Activated CD4-positive, alpha-beta T cell treated with anti-CD3 and anti-CD28 coated beads for 24 hours (primary cell): ENCODE measurements around the gene AKAP11.
A peak's percentile ranks its signal among the peaks of the same experiment; 100 is the strongest.
"Not testable (repeated sequence)": the region's sequence is repeated elsewhere in the genome, so short reads cannot be mapped to it uniquely, and the experiment has no call there.

ENCODE experiments used
- DNase-seq, 2 donors: peaks; one replicate each; pipeline ENCODE4 v3.0.0-alpha.2; 2020; ENCODE audit warnings: low read depth in 2 of 2

Gene AKAP11, protein sequence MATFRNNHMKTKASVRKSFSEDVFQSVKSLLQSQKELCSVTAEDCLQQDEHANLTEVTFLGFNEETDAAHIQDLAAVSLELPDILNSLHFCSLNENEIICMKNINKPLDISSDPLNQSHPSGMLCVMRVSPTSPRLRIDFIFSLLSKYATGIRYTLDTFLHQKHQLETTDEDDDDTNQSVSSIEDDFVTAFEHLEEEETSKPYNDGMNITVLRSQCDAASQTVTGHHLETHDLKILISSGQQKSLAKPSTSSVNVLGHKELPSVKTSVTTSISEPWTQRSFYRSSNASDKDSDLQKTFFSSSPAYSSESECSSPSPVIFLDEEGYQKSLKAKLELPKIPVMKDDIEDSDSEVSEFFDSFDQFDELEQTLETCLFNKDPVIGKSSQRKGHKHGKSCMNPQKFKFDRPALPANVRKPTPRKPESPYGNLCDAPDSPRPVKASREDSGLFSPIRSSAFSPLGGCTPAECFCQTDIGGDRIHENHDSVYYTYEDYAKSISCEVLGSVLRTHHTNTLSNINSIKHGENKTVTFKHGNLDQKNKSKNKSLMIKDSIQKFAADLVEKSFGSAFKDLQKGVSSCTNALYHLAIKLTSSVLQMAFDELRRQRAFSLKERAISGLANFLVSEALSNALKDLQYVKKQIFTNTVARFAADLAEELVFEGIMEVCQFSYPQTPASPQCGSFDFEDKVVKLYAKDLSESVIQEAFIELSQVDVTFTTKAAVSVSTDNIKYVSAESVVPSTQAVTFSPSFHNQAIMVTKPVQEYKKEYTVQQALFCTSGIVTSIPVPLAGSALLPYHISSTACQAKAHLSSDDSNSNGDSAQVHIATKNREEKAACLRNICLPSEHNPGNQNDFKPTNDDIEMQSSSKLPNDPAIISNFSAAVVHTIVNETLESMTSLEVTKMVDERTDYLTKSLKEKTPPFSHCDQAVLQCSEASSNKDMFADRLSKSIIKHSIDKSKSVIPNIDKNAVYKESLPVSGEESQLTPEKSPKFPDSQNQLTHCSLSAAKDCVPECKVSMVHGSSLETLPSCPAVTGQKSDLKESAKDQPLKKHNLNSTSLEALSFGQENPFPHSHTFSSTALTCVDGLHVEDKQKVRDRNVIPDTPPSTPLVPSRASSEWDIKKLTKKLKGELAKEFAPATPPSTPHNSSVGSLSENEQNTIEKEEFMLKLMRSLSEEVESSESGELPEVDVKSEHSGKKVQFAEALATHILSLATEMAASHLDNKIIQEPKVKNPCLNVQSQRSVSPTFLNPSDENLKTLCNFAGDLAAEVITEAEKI (N-terminal part only)

DNA sequence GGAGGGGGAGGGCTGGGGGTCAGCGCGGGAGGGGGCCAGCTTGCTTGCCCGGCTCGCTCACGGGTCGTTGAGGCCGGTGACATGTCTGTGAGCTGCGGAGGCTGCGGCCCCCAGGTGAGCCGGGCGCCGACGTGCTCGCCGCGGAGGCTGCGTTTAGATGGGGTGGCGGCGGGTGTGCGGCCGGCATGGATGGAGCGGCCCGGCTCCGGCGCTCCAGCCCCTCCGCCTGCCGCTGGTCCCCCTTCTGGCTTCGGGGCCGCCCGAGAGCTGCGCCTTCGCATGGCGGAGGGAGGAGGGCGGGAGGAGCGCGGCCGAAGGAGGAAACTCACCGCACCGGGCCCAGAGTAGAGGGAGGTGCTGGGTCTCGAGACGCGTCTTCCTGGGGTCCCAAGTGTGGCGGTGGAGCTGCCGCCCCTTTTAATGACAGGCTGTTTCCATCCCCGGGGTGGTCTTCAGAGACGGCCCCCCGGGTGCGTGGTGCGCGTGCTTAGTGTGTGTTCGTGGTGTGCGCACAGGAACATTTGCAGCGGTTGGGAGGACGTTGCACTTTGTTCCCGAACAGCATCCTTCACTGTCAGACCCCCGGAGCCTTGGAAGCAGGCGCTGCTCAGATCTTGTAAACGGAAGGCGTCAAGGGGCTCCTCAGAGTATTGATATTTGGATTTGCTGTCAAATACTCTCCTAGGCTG lies at the start of gene AKAP11:
Gene AKAP11, plus strand, starts transcription at position 38 of the 689 bp plus-strand sequence. CDS start 14,197 bp downstream, outside the sequence.
- peak; percentile 7 to 31 for DNase-seq

DNA sequence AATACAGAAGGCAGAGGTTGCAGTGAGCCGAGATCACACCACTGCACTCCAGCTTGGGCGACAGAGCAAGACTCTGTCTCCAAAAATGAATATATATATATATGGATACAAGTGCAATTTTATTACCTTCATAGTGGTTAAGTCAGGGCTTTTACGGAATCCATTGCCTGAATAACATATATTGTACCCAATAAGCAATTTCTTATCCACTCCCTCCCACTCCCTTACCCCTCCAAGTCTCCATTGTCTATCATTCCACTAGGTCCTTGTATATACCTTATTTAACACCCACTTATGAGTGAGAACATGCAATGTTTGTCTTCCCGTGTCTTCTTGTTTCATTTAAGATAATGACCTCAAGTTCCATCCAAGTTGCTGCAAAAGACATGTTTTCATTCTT lies 48.3 kb upstream of the AKAP11 start:
- no peak for DNase-seq

DNA sequence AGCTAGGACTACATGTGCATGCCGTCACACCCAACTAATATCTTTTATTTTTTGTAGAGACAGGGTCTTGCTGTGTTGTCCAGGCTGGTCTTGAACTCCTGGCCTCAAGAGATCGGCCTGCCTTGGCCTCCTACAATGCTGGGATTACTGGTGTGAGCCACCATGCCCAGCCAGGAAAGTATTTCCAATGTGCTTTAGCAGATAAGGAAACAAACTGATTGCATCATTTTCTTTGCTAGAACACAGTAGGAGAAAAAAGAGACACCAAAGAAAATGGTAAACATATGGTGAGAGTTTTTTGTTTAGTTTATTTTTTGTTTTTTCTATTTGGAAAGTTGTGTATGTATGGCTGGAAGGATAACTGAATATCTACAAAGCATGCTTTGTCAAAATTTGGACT lies 46.9 kb upstream of the AKAP11 start:
- no peak for DNase-seq

DNA sequence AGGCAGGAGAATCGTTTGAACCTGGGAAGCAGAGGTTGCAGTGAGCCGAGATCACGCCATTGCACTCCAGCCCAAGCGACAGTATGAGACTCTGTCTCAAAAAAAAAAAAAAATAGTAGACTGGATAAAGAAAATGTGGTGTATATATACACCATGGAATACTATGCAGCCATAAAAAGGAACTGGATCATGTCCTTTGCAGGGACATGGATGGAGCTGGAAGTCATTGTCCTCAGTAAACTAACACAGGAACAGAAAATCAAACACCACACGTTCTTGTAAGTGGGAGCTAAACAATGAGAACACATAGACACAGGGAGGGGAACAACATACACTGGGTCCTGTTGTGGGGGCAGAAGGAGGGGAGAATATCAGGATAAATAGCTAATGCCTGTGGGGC lies 45.2 kb upstream of the AKAP11 start:
- not testable (repeated sequence) for DNase-seq

DNA sequence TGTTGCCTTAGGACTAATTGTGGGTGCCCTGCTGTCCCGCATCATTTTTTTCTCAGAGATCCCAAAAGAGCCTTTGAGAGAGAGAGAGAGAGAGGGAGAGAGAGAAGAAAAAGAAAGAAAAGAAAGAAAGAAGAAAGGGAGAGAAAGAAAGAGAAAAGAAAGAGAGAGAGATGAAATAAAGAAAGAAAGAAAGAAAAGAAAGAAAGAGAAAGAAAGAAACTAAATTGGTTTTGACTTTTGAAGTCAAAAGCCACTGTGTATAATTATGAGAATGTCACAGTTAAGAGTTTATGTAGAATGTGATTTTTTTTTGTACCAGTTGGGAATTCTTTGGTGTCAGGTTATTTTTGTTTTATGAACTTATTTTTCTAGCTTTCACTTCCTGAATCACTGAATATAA lies 43.4 kb upstream of the AKAP11 start:
- DNase-seq: no peak

DNA sequence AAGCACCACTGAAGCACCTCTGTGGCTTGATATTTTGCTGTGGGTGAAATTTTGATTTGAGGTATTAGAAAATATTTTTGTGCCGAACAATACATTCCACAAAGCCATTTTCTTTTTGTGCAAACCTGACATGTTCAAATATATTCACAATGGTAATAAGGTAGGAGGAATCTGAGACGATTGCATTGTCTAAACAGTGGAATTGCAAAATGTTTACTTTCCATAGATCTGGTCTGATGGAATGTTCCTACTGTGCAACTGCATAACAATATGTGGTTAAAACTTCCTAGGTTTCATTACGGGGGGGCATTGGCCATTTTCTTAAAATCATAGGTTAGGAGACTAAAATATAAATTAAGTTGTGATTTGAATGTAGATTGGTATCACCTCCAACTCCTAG lies 42.7 kb upstream of the AKAP11 start:
- no peak for DNase-seq

DNA sequence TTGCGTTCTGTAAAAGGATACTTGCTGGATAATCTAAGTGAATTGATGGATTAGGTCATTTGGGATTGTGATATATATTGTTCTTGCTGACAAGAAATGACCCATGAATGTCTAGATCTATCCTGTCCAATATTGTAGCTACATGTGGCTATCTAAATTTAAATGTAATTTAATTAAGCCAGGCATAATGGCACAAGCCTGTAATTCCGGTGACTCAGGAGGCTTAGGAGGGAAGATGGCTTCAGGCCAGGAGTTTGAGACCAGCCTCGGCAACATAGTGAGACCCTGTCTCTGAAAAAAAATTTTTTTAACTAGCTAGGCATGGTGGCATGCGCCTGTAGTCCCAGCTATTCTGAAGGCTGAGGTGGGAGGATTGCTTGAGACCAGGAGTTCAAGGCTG lies 39.3 kb upstream of the AKAP11 start:
- DNase-seq: no peak

DNA sequence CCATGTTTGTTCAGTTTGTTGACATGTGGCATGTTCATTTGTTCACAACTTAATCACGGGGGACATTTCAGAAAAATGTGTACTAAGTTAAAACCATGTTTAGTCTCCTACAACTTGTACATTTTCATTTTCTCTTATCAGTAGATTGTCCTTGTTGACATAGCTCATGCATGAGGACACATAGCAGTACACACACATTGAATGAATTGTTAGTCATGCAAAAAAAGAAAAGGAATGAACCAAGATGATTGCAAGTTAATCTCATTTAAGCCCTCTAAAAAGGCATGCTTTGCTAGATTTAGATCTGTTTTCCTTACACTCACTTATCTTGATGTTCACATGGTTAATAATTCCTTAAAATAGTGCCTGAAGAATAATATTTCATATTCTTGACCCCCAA lies 38.2 kb upstream of the AKAP11 start:
- no peak for DNase-seq

DNA sequence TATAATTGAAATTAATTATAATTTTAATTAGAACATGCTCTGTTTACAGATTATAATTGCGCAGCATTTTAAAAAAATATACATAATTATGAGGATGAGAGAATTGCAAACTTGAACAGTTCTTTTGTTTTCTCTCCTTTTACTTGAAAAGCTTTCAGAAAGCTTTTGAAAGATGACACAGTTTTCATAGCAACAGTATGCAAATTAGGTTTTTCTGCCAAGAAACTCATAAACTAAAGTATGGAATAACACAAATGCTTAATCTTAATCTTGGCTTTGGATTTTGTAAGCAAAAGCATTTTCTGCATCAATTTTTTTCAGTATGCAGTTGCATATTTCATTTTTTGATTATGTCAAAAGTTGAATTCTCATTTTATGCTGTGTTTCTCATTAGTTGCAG lies 32.8 kb upstream of the AKAP11 start:
- DNase-seq: no peak

DNA sequence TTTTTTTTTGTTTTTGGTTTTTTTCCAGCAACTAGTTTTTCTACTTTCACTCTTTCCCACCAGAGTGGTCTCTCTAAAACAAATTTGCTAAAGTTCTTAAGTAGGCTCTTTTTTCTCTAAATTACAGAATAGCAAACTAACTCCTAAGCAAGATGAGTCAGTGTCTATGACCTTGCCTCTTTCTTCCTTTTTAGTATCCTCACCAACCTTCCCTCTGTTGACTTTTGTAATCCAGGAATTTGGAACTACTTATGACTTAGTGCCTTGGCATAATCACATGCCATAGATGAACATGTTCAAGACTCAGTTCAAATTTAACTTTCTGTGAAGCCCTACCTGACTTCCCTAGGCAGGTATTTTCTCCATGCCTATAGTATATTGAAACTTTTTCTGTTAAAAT lies 32.3 kb upstream of the AKAP11 start:
- DNase-seq: no peak

DNA sequence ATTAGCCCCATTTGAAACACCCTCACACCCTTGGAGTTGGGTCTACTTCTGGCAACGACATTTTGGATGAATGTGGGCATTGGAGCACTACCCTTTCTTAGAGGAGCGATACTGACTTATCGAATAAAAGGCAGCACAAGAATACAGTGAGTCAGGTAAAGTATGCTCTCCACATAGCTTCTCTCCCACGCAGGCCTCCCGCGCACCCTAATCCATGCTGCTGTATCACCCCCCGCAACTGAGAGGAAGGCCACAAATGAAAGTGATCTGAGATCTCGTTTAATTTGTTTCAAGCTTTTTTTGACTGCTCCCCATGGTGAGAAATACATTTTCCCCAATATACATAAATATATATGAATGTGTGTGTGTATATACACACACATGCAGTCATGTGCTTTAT lies 25.4 kb upstream of the AKAP11 start:
- DNase-seq: no peak

DNA sequence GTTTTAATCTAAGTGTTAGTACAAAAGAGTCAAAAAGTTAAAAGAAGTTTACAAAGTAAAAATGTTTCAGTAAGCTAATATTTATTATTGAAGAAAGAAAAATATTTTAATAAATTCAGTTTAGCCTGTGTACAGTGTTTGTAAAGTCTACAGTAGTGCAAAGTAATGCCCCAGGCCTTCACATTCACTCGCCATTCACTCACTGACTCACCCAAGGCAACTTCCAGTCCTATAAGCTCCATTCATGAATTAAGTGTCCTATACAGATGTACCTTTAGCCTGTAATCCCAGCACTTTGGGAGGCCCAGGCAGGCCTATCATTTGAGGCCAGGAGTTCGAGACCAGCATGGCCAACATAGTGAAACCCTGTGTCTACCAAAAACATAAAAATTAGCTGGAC lies 24.1 kb upstream of the AKAP11 start:
- no peak for DNase-seq

DNA sequence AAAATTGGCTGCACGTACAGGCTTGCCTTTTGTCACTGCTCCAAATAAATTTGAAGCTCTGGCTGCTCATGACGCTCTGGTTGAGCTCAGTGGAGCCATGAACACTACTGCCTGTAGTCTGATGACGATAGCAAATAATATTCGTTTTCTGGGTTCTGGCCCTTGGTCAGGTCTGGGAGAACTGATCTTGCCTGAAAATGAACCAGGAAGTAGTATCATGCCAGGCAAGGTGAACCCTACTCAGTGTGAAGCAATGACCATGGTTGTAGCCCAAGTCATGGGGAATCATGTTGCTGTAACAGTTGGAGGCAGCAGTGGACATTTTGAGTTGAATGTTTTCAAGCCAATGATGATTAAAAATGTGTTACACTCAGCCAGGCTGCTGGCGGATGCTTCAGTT lies 16.1 kb upstream of the AKAP11 start:
- no peak for DNase-seq

DNA sequence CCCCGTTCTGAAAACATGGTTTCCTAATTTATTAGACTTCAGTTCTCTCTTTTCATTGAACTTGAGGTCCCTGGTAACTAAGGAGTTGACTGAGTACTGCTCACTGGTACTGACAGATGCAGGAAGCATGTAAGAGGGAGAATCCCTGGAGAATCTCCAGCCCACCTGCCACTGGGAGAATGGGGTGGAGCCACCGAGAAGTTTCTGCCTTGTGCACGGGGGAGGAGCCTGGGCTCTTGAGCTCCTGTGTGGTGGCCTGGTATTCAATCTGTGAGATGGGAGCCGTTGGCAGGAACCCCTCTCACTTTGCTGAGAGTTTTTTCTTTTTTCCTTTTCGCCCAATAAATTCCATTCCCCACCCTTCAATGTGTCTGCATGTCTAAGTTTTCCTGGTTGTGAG lies 13.2 kb upstream of the AKAP11 start:
- no peak for DNase-seq

DNA sequence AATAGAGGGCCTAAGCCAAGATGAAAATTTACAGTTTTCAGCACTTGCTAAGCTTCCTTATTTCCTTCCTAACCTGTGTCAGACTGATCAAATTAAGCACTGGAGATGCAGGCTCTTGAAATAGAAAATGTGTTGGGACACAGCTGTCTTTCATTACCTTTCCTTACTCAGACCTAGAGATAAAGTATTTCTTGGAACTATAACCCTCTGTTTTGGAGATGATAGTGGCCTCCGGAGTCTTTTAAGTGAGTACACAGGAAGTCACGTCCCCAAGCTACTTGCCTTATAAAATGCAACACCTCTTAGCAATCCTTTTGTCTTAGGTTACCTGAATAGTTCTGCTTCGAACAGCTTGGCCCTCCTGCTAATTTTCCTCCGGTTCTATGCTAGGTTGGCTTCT lies 12.4 kb upstream of the AKAP11 start:
- no peak for DNase-seq

DNA sequence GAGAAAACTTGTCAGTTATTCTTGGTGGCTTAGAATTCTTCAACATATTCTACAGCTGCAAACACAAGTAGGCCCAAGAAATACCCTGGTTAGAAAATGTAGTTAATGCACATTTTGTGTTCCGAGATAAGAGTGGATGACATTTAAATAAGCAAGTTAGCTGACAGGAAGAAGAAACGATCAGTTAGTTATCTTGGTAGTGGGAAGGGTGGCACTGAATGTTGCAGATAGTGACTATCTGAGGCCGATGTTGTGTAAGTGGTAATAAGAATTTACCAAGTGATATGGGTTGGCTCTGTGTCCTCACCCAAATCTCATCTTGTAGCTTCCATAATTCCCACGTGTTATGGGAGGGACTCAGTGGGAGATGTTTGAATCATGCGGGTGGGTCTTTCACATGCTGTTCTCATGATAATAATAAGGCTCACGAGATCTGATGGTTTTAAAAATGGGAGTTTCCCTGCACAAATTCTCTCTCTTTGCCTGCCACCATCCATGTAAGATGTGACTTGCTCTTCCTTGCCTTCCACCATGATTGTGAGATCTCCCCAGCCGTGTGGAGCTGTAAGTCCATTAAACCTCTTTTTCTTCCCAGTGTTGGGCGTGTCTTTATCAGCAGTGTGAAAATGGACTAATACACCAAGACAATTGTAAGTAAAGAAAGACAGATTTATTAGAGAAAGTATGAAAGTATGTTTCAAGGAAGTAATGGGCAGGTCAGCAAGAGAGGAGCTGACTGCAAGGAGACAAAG lies 10.9 kb upstream of the AKAP11 start:
- DNase-seq: no peak

DNA sequence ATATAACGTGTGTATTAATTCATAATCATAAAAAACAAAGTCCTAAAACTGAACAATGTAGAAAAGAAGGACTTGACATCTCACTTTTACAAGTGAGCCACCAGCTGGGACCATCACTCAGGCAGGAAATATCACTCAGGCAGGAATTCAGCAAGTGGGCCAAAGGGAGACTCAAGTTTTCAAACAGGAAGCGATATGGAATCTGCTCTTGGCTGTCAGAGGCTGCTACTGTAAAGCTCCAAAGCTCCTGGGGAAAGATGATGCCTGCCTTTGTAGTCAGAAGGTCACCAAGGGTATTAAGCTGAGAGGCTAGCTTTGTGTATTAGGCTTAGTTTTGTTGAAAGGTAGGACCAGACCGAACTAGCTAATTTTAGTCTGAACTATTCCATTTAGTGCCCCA lies 5.5 kb upstream of the AKAP11 start:
- DNase-seq: no peak

DNA sequence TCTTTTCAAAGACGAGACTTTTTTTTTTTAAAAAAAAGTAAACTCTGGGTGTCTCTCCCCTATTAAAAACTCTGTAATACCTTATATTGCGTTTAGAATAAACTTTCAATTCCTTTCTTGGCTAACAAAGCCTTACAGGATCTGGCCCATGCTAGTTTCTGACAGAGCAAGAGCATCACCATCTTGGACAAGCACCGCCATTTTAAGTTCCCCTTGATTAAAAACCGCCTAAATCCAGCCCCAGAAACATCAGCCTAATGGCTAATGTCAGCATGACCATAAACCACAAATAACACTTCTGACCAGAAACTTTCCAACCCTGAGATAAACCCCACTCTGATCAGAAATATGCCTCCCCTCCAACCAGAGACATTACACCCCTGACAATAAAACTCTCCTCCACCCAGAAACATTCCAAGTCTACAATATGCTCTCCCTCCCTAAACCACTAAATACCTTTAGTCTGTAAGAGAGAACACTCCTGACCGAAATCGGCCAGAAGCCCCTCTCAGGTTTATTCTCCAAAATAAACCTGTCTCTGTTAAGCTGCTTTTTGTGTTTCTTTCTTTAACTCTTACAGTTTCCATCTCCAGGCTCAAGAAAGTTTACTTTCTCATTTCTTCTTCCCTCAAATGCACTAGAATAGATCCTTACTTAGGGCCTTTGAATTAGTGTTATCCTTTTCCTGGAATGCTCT lies 1.6 kb upstream of the AKAP11 start:
- DNase-seq: no peak

DNA sequence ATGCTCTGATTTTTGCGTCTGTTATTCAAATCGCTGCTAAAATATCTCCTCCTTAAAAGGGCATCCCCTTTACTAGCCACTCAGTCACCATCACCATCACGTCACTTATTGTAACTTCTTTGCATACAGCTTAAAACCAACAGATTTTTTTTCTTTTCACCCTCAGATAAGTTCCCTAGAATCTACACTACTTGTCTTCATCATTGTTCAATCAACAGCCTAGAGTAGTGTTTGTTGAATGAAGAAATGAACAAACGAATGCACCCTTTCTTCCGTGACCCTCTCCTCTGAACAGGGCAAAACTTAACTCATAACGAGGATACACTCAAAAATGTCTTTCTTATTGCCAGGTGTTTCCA lies 1.1 kb upstream of the AKAP11 start:
- DNase-seq: no peak
